ENCODE measurements around the gene KRTAP5-9.
"Not testable (repeated sequence)": the region's sequence is repeated elsewhere in the genome, so short reads cannot be mapped to it uniquely, and the experiment has no call there.

KRTAP5-9 gene

DNA sequence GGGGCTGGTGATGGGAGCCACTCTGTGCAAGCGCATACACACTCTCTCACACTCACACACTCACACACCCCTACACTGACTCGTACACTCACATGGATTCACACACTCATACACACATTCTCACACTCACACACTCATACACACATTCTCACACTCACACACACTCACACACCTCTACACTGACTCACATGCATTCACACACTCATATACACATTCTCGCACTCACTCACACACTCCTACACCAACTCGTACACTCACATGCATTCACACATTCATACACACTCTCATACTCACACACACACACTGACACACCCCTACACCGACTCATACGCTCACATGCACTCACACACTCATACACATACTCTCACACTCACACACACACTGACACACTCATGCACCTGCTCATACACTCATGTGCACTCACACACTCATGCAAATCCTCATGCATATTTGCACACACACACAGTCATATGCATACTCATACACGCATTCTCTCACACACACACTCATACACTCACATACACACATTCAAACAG lies 29.3 kb downstream of the KRTAP5-9 start:
- no peaks in the 10 kb centered on the region for H3K79me1 ChIP-seq (replicated peaks; ENCODE audit: low read length, poor library complexity, severe bottlenecking)
- H2BK12ac ChIP-seq (ENCODE audit: low read length in 2 of 2): no peak overlapping the region
- H3K36me3 ChIP-seq (ENCODE audit: control insufficient read depth in 1 of 2, insufficient read depth in 2 of 2, low read depth in 1 of 2, low read length in 2 of 2): no peaks in the 10 kb centered on the region
- 88% methylated on average over 7 of the region's 7 CpGs for WGBS
- H3K4ac ChIP-seq (ENCODE audit: low read depth in 1 of 2, low read length in 2 of 2): no peak overlapping the region
- H3K4me2 ChIP-seq (ENCODE audit: low read length, poor library complexity, severe bottlenecking): no peak overlapping the region
- H2BK120ac ChIP-seq (ENCODE audit: low read depth, low read length): no peak overlapping the region
- H3K4me3 ChIP-seq (ENCODE audit: insufficient read depth in 1 of 2, low read depth in 1 of 2, low read length in 2 of 2): no peak overlapping the region
- DNase-seq: no peak
- no peak overlapping the region for H4K91ac ChIP-seq (ENCODE audit: low read length)
- no peak overlapping the region for H3K18ac ChIP-seq (ENCODE audit: low read depth in 1 of 2, low read length in 2 of 2)
- peaks cover 23 to 67% of the 10 kb centered on the region in 2 experiments for H3K27me3 ChIP-seq (ENCODE audit: control insufficient read depth in 1 of 2, insufficient read depth in 1 of 2, low read length in 2 of 2)
- H3K9ac ChIP-seq (ENCODE audit: low read length): no peak overlapping the region
- H2BK5ac ChIP-seq (ENCODE audit: low read depth, low read length, poor library complexity, severe bottlenecking): no peak overlapping the region
- H3K9me3 ChIP-seq (ENCODE audit: control insufficient read depth, low read length): no peaks in the 10 kb centered on the region
- no peak overlapping the region for H2BK15ac ChIP-seq (ENCODE audit: low read depth, poor library complexity, severe bottlenecking)
- no peak overlapping the region for H2AK5ac ChIP-seq (ENCODE audit: low read length, severe bottlenecking)
- no peak overlapping the region for H4K8ac ChIP-seq (ENCODE audit: low read length)
- H3K14ac ChIP-seq (ENCODE audit: low read length in 2 of 2): no peak overlapping the region
- no peaks in the 10 kb centered on the region for H3K4me1 ChIP-seq (ENCODE audit: control insufficient read depth, insufficient read depth, low read depth, low read length)
- no peak overlapping the region for H3K23ac ChIP-seq (ENCODE audit: low read length in 2 of 2)
- H3K27ac ChIP-seq (ENCODE audit: low read length, poor library complexity, severe bottlenecking): no peak overlapping the region
- H2AFZ ChIP-seq (ENCODE audit: low read depth, low read length): no peak overlapping the region

GRCh38 chr11:71579513-71579912 lies 31.3 kb downstream of the KRTAP5-9 start:
- not testable (repeated sequence) for H3K14ac ChIP-seq (ENCODE audit: low read length in 2 of 2); H3K18ac ChIP-seq (ENCODE audit: low read depth in 1 of 2, low read length in 2 of 2); DNase-seq; H3K4ac ChIP-seq (ENCODE audit: low read depth in 1 of 2, low read length in 2 of 2); H2BK5ac ChIP-seq (ENCODE audit: low read depth, low read length, poor library complexity, severe bottlenecking); H3K9ac ChIP-seq (ENCODE audit: low read length); H3K79me1 ChIP-seq (replicated peaks; ENCODE audit: low read length, poor library complexity, severe bottlenecking); H3K36me3 ChIP-seq (ENCODE audit: control insufficient read depth in 1 of 2, insufficient read depth in 2 of 2, low read depth in 1 of 2, low read length in 2 of 2); H3K9me3 ChIP-seq (ENCODE audit: control insufficient read depth, low read length); H2BK15ac ChIP-seq (ENCODE audit: low read depth, poor library complexity, severe bottlenecking); H3K27ac ChIP-seq (ENCODE audit: low read length, poor library complexity, severe bottlenecking); H3K4me3 ChIP-seq (ENCODE audit: insufficient read depth in 1 of 2, low read depth in 1 of 2, low read length in 2 of 2); H4K91ac ChIP-seq (ENCODE audit: low read length); H2AK5ac ChIP-seq (ENCODE audit: low read length, severe bottlenecking); H2BK12ac ChIP-seq (ENCODE audit: low read length in 2 of 2); H4K8ac ChIP-seq (ENCODE audit: low read length); H2BK120ac ChIP-seq (ENCODE audit: low read depth, low read length); H2AFZ ChIP-seq (ENCODE audit: low read depth, low read length); H3K4me1 ChIP-seq (ENCODE audit: control insufficient read depth, insufficient read depth, low read depth, low read length); H3K23ac ChIP-seq (ENCODE audit: low read length in 2 of 2); H3K4me2 ChIP-seq (ENCODE audit: low read length, poor library complexity, severe bottlenecking)
- 85% methylated on average over 5 of the region's 7 CpGs for WGBS
- H3K27me3 ChIP-seq (ENCODE audit: control insufficient read depth in 1 of 2, insufficient read depth in 1 of 2, low read length in 2 of 2): peaks cover 20 to 60% of the 10 kb centered on the region in 2 experiments

DNA sequence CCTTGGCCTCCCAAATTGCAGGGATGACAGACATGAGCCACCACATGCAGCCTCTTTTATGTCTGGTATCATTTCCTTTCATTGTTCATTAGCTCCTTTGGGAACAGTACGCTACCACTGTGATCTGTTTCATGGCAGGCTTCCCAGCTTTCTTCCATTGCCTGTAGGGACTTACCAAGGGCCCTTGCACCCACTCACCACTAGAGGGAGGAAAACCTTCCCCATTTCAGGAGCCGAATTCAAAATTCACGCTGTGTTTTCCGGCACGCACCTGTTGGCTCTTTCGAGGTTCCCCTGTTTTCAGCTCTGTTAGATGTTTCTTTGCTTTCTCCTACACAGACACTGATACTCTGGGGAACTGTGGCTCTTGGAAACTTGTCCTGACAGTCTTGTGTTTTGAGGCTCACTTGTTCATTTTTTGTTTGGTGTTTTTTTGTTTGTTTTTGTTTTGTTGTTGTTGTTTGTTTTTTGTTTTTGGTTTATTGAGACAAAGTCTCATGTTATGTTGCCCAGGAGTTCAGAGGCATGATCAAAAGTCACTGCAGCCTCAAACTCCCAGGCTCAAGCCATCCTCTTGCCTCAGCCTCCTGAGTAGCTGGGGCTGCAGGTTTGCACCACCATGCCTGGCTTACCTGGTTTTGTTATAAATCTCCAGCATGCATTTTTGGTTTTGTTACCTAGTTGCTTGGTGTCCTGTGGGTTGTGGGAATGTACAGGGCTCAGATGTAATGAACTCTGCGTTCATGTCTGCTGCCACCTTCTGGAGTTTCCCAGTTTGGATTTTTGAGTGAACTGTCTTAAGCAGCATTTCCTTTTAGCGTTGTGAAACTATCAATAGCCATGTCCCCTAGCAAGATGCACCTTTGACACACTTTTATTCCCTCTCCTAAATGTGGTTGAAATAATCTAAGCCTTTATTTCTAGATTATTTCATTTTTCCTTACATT lies 32.1 kb downstream of the KRTAP5-9 start:
- Histone ChIP-seq H3K27me3 (ENCODE audit: control insufficient read depth in 1 of 2, insufficient read depth in 1 of 2, low read length in 2 of 2) (peaks cover 20 to 52% of the 10 kb centered on the region in 2 experiments), H2BK12ac (ENCODE audit: low read length in 2 of 2) (no peak overlapping the region), H3K18ac (ENCODE audit: low read depth in 1 of 2, low read length in 2 of 2) (no peak overlapping the region), H3K36me3 (ENCODE audit: control insufficient read depth in 1 of 2, insufficient read depth in 2 of 2, low read depth in 1 of 2, low read length in 2 of 2) (no peaks in the 10 kb centered on the region), H2AFZ (ENCODE audit: low read depth, low read length) (no peak overlapping the region), H4K8ac (ENCODE audit: low read length) (no peak overlapping the region), H3K14ac (ENCODE audit: low read length in 2 of 2) (no peak overlapping the region), H2BK5ac (ENCODE audit: low read depth, low read length, poor library complexity, severe bottlenecking) (no peak overlapping the region), H2BK120ac (ENCODE audit: low read depth, low read length) (no peak overlapping the region), H3K9ac (ENCODE audit: low read length) (no peak overlapping the region), H3K4ac (ENCODE audit: low read depth in 1 of 2, low read length in 2 of 2) (no peak overlapping the region), H3K9me3 (ENCODE audit: control insufficient read depth, low read length) (no peaks in the 10 kb centered on the region), H4K91ac (ENCODE audit: low read length) (no peak overlapping the region), H3K4me2 (ENCODE audit: low read length, poor library complexity, severe bottlenecking) (no peak overlapping the region), H3K27ac (ENCODE audit: low read length, poor library complexity, severe bottlenecking) (no peak overlapping the region), H2AK5ac (ENCODE audit: low read length, severe bottlenecking) (no peak overlapping the region), H2BK15ac (ENCODE audit: low read depth, poor library complexity, severe bottlenecking) (no peak overlapping the region), H3K4me3 (ENCODE audit: insufficient read depth in 1 of 2, low read depth in 1 of 2, low read length in 2 of 2) (no peak overlapping the region), H3K23ac (ENCODE audit: low read length in 2 of 2) (no peak overlapping the region), H3K4me1 (ENCODE audit: control insufficient read depth, insufficient read depth, low read depth, low read length) (no peaks in the 10 kb centered on the region), H3K79me1 (replicated peaks; ENCODE audit: low read length, poor library complexity, severe bottlenecking) (no peaks in the 10 kb centered on the region)
- 11% methylated on average over 5 of the region's 8 CpGs for WGBS
- peak; percentile 52 for DNase-seq

DNA sequence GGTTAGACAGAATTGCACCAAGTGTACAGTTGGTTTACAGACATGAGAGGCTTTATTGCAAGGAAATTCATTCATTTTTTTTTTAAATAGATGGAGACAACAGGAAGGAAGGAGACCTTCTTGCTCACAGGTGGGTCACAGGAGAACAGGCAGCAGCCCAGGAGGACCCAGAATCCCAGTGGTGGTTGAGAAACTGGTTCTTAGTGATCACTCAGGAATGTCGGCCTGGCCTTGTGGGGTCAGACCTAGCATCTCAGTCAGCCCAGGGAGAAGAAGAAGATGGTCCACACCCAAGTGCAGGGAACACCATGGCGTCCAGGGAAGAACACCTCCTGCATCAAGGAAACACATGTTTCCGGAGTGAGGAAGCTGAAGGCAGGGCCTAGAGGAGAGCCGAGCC lies 33.6 kb downstream of the KRTAP5-9 start:
- Histone ChIP-seq H2AFZ (ENCODE audit: low read depth, low read length) (no peak overlapping the region), H4K91ac (ENCODE audit: low read length) (no peak overlapping the region), H3K4me1 (ENCODE audit: control insufficient read depth, insufficient read depth, low read depth, low read length) (peaks cover 1% of the 10 kb centered on the region), H3K4me2 (ENCODE audit: low read length, poor library complexity, severe bottlenecking) (no peak overlapping the region), H3K18ac (ENCODE audit: low read depth in 1 of 2, low read length in 2 of 2) (no peak overlapping the region), H2BK5ac (ENCODE audit: low read depth, low read length, poor library complexity, severe bottlenecking) (no peak overlapping the region), H3K27me3 (ENCODE audit: control insufficient read depth in 1 of 2, insufficient read depth in 1 of 2, low read length in 2 of 2) (peaks cover 14 to 39% of the 10 kb centered on the region in 2 experiments), H3K9me3 (ENCODE audit: control insufficient read depth, low read length) (no peaks in the 10 kb centered on the region), H2BK120ac (ENCODE audit: low read depth, low read length) (no peak overlapping the region), H3K79me1 (replicated peaks; ENCODE audit: low read length, poor library complexity, severe bottlenecking) (no peaks in the 10 kb centered on the region), H2AK5ac (ENCODE audit: low read length, severe bottlenecking) (no peak overlapping the region), H3K23ac (ENCODE audit: low read length in 2 of 2) (no peak overlapping the region), H3K4me3 (ENCODE audit: insufficient read depth in 1 of 2, low read depth in 1 of 2, low read length in 2 of 2) (no peak overlapping the region), H3K9ac (ENCODE audit: low read length) (no peak overlapping the region), H3K4ac (ENCODE audit: low read depth in 1 of 2, low read length in 2 of 2) (no peak overlapping the region), H3K14ac (ENCODE audit: low read length in 2 of 2) (no peak overlapping the region), H3K36me3 (ENCODE audit: control insufficient read depth in 1 of 2, insufficient read depth in 2 of 2, low read depth in 1 of 2, low read length in 2 of 2) (no peaks in the 10 kb centered on the region), H2BK15ac (ENCODE audit: low read depth, poor library complexity, severe bottlenecking) (no peak overlapping the region), H3K27ac (ENCODE audit: low read length, poor library complexity, severe bottlenecking) (no peak overlapping the region), H2BK12ac (ENCODE audit: low read length in 2 of 2) (no peak overlapping the region), H4K8ac (ENCODE audit: low read length) (no peak overlapping the region)
- DNase-seq: no peak
- 84% methylated on average over 4 of the region's 4 CpGs for WGBS
